OCI-M1 (cell line): ENCODE data around the gene PDP2.
"Not testable (repeated sequence)": the region's sequence is repeated elsewhere in the genome, so short reads cannot be mapped to it uniquely, and the experiment has no call there.

Experiments
- DNase-seq: peaks from one replicate; lab custom pipeline; 2025; lab: John Stamatoyannopoulos, UW

PDP2 gene

GRCh38 chr16:66886321-66886720 lies 6.0 kb downstream of the PDP2 start:
- DNase-seq, result no peak

- peak; percentile 71 for DNase-seq
These were observed 6.6 kb downstream of the PDP2 start for GRCh38 chr16:66886914-66887313.

GRCh38 chr16:66888647-66889615 lies 8.6 kb downstream of the PDP2 start:
- DNase-seq, result no peak

GRCh38 chr16:66889622-66890021 lies 9.3 kb downstream of the PDP2 start:
- DNase-seq, result no peak

GRCh38 chr16:66890799-66891198 lies 10.5 kb downstream of the PDP2 start:
- no peak for DNase-seq

GRCh38 chr16:66891360-66891759 lies 11.0 kb downstream of the PDP2 start:
- no peak for DNase-seq

GRCh38 chr16:66891797-66892196 lies 11.5 kb downstream of the PDP2 start:
- no peak for DNase-seq

- DNase-seq, result no peak
These were observed 13.7 kb downstream of the PDP2 start for GRCh38 chr16:66894055-66894454.

- DNase-seq, result peak; percentile 88
These were observed 14.8 kb downstream of the PDP2 start for GRCh38 chr16:66894948-66895688.

- no peak for DNase-seq
These were observed 15.3 kb downstream of the PDP2 start for GRCh38 chr16:66895689-66895979.

- DNase-seq, result no peak
These were observed 15.7 kb downstream of the PDP2 start for GRCh38 chr16:66895999-66896398.

GRCh38 chr16:66896682-66897081 lies 16.4 kb downstream of the PDP2 start:
- not testable (repeated sequence) for DNase-seq

- DNase-seq, result no peak
These were observed 17.9 kb downstream of the PDP2 start for GRCh38 chr16:66898207-66898606.

GRCh38 chr16:66898933-66899309 lies 18.6 kb downstream of the PDP2 start:
- no peak for DNase-seq

- peak; percentile 88 for DNase-seq
These were observed 19.1 kb downstream of the PDP2 start for GRCh38 chr16:66899310-66899944.

GRCh38 chr16:66899945-66900710 lies 19.8 kb downstream of the PDP2 start:
- DNase-seq, result peak; percentile 97

GRCh38 chr16:66900721-66901441 lies 20.6 kb downstream of the PDP2 start:
- DNase-seq, result peak; percentile 55

- DNase-seq, result no peak
These were observed 21.3 kb downstream of the PDP2 start for GRCh38 chr16:66901626-66902025.

GRCh38 chr16:66902648-66903543 lies 22.6 kb downstream of the PDP2 start:
- peak; percentile 14 for DNase-seq
